HepG2 (cell line): Measurements from ENCODE around the gene CTDSP2. TPM values are rescaled to one million over a fixed set of nuclear protein-coding genes. Genes with fewer than 3 reads are reported as not detected.

Experiments used
- RBM22 ChIP-seq: fragments of 200-400 bp; formaldehyde crosslinking; optimal IDR thresholded peaks from 2 replicates; pipeline ENCODE3; 2017; ENCODE audit warnings: mild to moderate bottlenecking, low read length, moderate library complexity
- ZNF30 ChIP-seq: sonication (generic); formaldehyde crosslinking; IDR thresholded peaks from 2 replicates; pipeline ENCODE4 v1.5.0; 2020; ENCODE audit warnings: mild to moderate bottlenecking, missing genetic modification reagents
- ZNF337 ChIP-seq: sonication (generic); formaldehyde crosslinking; IDR thresholded peaks from 2 replicates; pipeline ENCODE4 v1.5.1; 2020; ENCODE audit warnings: missing genetic modification reagents, low read depth, mild to moderate bottlenecking, borderline replicate concordance
- ZNF674 ChIP-seq: sonication (generic); formaldehyde crosslinking; IDR thresholded peaks from 2 replicates; pipeline ENCODE4 v1.5.0; 2020; ENCODE audit warnings: low read depth, mild to moderate bottlenecking, missing genetic modification reagents
- polyA plus RNA-seq, 8 experiments: library from polyadenylated mRNA; depleted of rRNA in 3 of 8; stranded (reverse) in 7 of 8; unstranded in 1 of 8; fragments of >200 nt; fragmentation: Illumina TruSeq in 4 of 8; extraction: Trizol in 4 of 8; gene quantifications; 2 replicates each; pipeline versions ENCODE4 v1.2.1 to v1.2.3, GENCODE V29; 2011 to 2016; ENCODE audit warnings: low read depth in 4 of 8, missing spikeins in 1 of 8, mixed read lengths in 1 of 8; ENCODE audit not compliant: insufficient read depth in 1 of 8
- total RNA-seq, 5 experiments: library from RNA; depleted of rRNA; stranded (reverse); fragments of >200 nt; fragmentation: Illumina TruSeq; extraction: Trizol; gene quantifications; 2 replicates each; pipeline ENCODE4 v1.2.3, GENCODE V29; 2016; ENCODE audit warnings: low read depth in 1 of 5
- TF ChIP-seq, protein P1 (sequence below), 2 experiments: fragments of 450-650 bp in 1 of 2; sonication (generic) in 1 of 2; formaldehyde crosslinking in 1 of 2; IDR thresholded peaks; 2 replicates each; pipeline versions ENCODE4 v1.6.1 to v1.8.0; 2016 to 2022; ENCODE audit warnings: antibody characterized with exemption in 1 of 2, mild to moderate bottlenecking in 1 of 2, missing genetic modification reagents in 1 of 2
- TF ChIP-seq, protein P2 (sequence below): sonication (generic); formaldehyde crosslinking; IDR thresholded peaks from 2 replicates; pipeline ENCODE4 v1.8.1; 2022; ENCODE audit warnings: low read depth, mild to moderate bottlenecking, missing genetic modification reagents

CTDSP2 gene
- total and polyA plus RNA-seq, 2 of the 13 experiments (the other 11 are each of a cell fraction or from before 2014, with no cell fraction given): 38.1 to 82.5 TPM

DNA sequence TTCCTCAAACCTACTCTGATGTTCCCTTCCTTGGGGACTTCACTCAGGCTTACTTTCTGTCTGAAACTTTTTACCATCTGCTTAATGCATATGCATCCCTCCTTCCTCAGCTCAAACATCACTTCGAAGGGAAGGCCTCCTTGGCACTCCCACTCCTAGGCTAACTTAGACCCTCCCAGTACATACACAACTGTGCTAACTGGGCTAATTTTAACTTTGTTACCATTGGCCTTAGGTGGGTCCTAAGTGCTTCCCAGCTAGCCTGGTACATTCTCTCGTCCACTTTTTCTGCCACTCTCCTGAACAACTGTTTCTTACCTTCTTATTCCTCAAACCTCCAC lies 70.3 kb downstream of the CTDSP2 start (continued):
- TF ChIP-seq, protein P1, sequence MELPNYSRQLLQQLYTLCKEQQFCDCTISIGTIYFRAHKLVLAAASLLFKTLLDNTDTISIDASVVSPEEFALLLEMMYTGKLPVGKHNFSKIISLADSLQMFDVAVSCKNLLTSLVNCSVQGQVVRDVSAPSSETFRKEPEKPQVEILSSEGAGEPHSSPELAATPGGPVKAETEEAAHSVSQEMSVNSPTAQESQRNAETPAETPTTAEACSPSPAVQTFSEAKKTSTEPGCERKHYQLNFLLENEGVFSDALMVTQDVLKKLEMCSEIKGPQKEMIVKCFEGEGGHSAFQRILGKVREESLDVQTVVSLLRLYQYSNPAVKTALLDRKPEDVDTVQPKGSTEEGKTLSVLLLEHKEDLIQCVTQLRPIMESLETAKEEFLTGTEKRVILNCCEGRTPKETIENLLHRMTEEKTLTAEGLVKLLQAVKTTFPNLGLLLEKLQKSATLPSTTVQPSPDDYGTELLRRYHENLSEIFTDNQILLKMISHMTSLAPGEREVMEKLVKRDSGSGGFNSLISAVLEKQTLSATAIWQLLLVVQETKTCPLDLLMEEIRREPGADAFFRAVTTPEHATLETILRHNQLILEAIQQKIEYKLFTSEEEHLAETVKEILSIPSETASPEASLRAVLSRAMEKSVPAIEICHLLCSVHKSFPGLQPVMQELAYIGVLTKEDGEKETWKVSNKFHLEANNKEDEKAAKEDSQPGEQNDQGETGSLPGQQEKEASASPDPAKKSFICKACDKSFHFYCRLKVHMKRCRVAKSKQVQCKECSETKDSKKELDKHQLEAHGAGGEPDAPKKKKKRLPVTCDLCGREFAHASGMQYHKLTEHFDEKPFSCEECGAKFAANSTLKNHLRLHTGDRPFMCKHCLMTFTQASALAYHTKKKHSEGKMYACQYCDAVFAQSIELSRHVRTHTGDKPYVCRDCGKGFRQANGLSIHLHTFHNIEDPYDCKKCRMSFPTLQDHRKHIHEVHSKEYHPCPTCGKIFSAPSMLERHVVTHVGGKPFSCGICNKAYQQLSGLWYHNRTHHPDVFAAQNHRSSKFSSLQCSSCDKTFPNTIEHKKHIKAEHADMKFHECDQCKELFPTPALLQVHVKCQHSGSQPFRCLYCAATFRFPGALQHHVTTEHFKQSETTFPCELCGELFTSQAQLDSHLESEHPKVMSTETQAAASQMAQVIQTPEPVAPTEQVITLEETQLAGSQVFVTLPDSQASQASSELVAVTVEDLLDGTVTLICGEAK (IDR thresholded peaks at IDR 0.05): no peak
- TF ChIP-seq, protein P1 (CRISPR knock-in tag; IDR thresholded peaks at IDR 0.05): no peak
- TF ChIP-seq, protein P2, sequence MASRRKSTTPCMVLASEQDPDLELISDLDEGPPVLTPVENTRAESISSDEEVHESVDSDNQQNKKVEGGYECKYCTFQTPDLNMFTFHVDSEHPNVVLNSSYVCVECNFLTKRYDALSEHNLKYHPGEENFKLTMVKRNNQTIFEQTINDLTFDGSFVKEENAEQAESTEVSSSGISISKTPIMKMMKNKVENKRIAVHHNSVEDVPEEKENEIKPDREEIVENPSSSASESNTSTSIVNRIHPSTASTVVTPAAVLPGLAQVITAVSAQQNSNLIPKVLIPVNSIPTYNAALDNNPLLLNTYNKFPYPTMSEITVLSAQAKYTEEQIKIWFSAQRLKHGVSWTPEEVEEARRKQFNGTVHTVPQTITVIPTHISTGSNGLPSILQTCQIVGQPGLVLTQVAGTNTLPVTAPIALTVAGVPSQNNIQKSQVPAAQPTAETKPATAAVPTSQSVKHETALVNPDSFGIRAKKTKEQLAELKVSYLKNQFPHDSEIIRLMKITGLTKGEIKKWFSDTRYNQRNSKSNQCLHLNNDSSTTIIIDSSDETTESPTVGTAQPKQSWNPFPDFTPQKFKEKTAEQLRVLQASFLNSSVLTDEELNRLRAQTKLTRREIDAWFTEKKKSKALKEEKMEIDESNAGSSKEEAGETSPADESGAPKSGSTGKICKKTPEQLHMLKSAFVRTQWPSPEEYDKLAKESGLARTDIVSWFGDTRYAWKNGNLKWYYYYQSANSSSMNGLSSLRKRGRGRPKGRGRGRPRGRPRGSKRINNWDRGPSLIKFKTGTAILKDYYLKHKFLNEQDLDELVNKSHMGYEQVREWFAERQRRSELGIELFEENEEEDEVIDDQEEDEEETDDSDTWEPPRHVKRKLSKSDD (CRISPR knock-in tag): no peak
- TF ChIP-seq ZNF337 (CRISPR knock-in tag) (no peak), ZNF674 (CRISPR knock-in tag) (no peak), ZNF30 (CRISPR knock-in tag) (no peak), RBM22 (no peak)
